Activated CD8-positive, alpha-beta memory T cell treated with anti-CD3 and anti-CD28 coated beads, Interleukin-2, amount 50 U/mL, for 48 hours (primary cell): ENCODE measurements around the gene SVIL.
"Not testable (repeated sequence)": the region's sequence is repeated elsewhere in the genome, so short reads cannot be mapped to it uniquely, and the experiment has no call there.

Source experiments
- DNase-seq: peaks from one replicate; pipeline ENCODE4 v3.0.0-alpha.2; 2020

Gene SVIL

GRCh38 chr10:29566209-29566608 lies 68.6 kb downstream of the SVIL start:
- DNase-seq: not testable (repeated sequence)

- no peak for DNase-seq
These were observed 71.2 kb downstream of the SVIL start for GRCh38 chr10:29563420-29564035.

- not testable (repeated sequence) for DNase-seq
These were observed 71.8 kb downstream of the SVIL start for GRCh38 chr10:29563006-29563405.

- no peak for DNase-seq
These were observed 74.8 kb downstream of the SVIL start for GRCh38 chr10:29559996-29560395.

- no peak for DNase-seq
These were observed 77.1 kb downstream of the SVIL start for GRCh38 chr10:29557665-29558064.

- DNase-seq: no peak
These were observed 78.9 kb downstream of the SVIL start for GRCh38 chr10:29555746-29556481.

GRCh38 chr10:29555091-29555745 lies 79.6 kb downstream of the SVIL start:
- DNase-seq: no peak

GRCh38 chr10:29554660-29555059 lies 80.1 kb downstream of the SVIL start:
- DNase-seq: no peak

GRCh38 chr10:29553544-29554250 lies 81.1 kb downstream of the SVIL start:
- DNase-seq: no peak

GRCh38 chr10:29553116-29553515 lies 81.7 kb downstream of the SVIL start:
- not testable (repeated sequence) for DNase-seq

- DNase-seq: not testable (repeated sequence)
These were observed 85.3 kb downstream of the SVIL start for GRCh38 chr10:29549493-29549892.

- DNase-seq: no peak
These were observed 87.9 kb downstream of the SVIL start for GRCh38 chr10:29546773-29547313.

- DNase-seq: no peak
These were observed 89.6 kb downstream of the SVIL start for GRCh38 chr10:29545122-29545521.

GRCh38 chr10:29543715-29544114 lies 91.1 kb downstream of the SVIL start:
- no peak for DNase-seq

- DNase-seq: no peak
These were observed 92.0 kb downstream of the SVIL start for GRCh38 chr10:29542723-29543122.

GRCh38 chr10:29541422-29542210 lies 93.2 kb downstream of the SVIL start:
- no peak for DNase-seq

- DNase-seq: no peak
These were observed 94.8 kb downstream of the SVIL start for GRCh38 chr10:29540016-29540415.

GRCh38 chr10:29539412-29539811 lies 95.4 kb downstream of the SVIL start:
- no peak for DNase-seq

GRCh38 chr10:29537799-29538198 lies 97.0 kb downstream of the SVIL start:
- DNase-seq: no peak

GRCh38 chr10:29536691-29537090 lies 98.1 kb downstream of the SVIL start:
- not testable (repeated sequence) for DNase-seq

GRCh38 chr10:29535778-29536453 lies 98.9 kb downstream of the SVIL start:
- DNase-seq: no peak
